ENCODE results near the gene KIZ.

Gene KIZ

DNA sequence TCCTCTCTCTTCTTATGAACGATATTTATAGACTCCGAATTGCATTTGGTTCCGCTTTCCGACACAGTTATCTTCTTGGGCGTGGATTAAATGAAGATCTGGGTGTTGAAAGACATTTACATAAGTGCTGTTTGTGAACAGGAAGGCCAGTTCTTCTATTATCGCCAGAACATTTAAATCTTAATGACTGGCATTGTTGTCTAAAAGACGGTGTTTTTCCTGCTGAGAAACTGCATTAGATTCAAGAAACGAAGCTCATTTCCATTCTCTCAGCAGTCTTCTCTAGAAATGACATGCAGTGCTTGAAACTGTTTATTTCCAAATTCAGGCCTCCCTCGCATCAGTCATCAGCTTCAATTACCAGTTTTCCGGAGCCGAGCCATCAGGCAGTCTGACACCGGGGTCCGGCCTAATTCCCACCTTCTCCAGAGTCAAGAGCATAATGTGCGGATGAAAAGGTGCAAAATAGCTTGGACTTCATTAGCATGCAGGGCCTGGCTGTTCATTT is 35.7 kb upstream of the KIZ start:
- Histone ChIP-seq H3K27ac (no peak overlapping the region), H3K4me3 (no peak overlapping the region)
- DNase-seq (ENCODE audit: low spot score): no peak
- TF ChIP-seq, protein P1, sequence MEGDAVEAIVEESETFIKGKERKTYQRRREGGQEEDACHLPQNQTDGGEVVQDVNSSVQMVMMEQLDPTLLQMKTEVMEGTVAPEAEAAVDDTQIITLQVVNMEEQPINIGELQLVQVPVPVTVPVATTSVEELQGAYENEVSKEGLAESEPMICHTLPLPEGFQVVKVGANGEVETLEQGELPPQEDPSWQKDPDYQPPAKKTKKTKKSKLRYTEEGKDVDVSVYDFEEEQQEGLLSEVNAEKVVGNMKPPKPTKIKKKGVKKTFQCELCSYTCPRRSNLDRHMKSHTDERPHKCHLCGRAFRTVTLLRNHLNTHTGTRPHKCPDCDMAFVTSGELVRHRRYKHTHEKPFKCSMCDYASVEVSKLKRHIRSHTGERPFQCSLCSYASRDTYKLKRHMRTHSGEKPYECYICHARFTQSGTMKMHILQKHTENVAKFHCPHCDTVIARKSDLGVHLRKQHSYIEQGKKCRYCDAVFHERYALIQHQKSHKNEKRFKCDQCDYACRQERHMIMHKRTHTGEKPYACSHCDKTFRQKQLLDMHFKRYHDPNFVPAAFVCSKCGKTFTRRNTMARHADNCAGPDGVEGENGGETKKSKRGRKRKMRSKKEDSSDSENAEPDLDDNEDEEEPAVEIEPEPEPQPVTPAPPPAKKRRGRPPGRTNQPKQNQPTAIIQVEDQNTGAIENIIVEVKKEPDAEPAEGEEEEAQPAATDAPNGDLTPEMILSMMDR (IDR thresholded peaks at IDR 0.05): no peak

DNA sequence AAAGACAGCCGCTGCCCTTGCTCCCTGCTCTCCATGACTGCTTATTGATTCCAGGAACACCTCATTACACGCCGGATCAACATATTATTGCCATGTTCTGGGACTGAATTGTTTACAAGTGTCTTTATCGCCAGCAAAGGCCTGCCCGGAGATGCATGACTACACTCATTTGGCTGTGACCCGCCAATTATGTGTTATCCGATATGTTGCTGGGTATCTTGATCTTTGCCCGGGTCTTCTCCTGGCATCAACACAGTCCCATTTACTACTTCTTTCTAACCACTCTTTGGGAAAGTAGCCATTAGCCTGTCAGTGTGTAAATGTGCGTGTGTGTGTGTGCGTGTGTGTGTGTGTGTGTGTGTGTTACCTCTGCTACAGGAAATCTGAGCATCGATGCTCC is 35.2 kb upstream of the KIZ start:
- H3K4me3 ChIP-seq: no peak overlapping the region
- no peak for DNase-seq (ENCODE audit: low spot score)
- TF ChIP-seq, protein P1 (IDR thresholded peaks at IDR 0.05): no peak
- H3K27ac ChIP-seq: no peak overlapping the region

DNA sequence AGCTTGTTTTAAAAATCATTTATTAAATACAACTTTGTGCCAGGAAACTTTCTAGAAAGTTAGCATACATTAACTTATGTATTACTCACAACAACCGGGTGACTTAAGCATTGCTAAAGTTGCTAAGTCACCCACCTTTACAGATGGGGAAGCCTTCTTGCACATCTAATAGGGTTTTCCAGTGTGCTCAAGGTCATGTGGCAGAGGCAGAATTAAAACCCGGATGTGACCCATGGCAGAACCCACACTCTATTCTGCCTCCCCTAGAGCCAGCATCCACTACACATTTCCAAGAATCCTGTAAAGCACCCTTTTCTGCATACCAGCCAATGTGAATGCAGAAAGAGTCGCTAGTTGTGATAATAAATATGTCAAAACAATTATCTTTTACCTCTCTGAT is 33.1 kb upstream of the KIZ start:
- TF ChIP-seq, protein P1 (IDR thresholded peaks at IDR 0.05): no peak

DNA sequence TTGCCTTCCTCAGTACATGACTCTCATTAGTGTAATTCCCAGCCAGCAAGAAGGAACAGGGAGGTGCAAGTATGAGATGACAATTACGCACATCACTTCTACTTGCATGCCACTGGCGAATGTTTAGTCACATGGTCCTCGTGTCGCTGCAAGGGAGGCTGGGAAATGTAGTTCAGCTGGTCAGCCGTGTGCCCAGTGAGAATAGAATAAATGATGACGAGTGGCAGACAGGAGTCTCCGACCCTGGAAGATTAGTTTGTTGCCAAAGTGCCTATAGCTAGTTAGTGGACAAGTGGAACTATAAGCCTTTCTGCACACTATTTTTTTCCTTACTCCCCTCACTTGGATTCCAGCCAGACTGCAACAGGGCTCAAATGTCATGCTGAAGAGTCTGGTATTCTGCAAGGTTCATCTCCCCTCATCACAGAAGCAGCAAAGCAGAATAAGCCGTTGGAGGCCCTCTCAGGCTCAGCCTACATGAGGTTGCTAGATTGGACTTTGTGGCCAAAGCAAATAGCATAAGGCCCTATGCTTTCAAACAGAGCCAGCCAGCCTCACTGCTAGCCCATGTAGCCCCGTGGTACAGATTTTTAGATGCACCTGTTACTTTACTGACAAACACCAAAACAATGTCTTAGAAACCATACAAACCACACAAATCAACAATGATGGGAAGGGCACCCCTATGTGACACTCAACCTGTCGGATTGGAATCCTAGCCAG is 29.4 kb upstream of the KIZ start:
- no peak overlapping the region for H3K4me3 ChIP-seq
- no peak overlapping the region for H3K27ac ChIP-seq
- no peak for DNase-seq (ENCODE audit: low spot score)
- TF ChIP-seq, protein P1 (IDR thresholded peaks at IDR 0.05): no peak

More for the DNA sequence above, 33.1 kb upstream of the KIZ start:
- DNase-seq (ENCODE audit: low spot score): no peak
- H3K4me3 ChIP-seq: no peak overlapping the region
- no peak overlapping the region for H3K27ac ChIP-seq

DNA sequence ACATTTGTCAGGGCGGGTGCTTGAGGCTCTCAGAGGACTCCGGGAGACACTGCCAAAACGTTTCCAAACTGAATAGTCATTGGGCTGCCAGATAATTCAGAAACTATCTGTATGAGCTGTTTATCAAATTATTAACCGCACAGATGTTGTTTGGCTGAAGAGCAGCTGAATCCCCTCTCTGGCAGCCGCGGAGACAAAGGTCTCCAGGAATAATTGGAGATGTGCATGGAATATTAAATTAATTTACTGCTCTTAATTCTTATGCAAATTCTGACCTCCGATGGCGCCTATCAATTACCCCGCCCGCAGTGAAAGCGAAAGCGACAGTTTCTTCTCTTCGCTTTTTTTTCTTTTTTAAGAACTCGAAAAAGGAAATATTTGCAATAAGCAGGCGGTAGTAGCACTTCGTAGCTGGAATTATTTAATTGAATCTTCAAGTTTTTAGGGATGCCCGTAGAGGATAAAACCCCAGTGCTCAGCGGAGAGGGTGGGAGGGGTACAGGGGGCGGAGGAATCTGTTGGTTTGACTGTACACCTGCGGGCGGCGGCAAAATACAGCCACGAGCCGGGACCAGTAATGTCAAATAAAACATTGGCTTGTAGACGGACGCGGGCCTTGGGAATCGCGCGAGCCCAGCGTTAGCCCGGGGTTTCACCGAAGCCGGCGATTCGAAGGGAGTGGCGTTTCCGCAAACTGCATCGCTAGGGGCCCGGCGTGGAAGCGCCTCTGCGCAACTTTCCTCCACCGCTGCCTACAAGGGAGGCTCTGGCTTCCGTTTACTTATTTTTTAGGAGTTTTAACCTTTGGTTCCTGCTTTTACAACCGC is 25.9 kb upstream of the KIZ start:
- Histone ChIP-seq H3K4me3 (peak overlapping the region; percentile 69), H3K27ac (no peak overlapping the region)
- DNase-seq (ENCODE audit: low spot score): no peak
- TF ChIP-seq, protein P1 (IDR thresholded peaks at IDR 0.05): no peak

DNA sequence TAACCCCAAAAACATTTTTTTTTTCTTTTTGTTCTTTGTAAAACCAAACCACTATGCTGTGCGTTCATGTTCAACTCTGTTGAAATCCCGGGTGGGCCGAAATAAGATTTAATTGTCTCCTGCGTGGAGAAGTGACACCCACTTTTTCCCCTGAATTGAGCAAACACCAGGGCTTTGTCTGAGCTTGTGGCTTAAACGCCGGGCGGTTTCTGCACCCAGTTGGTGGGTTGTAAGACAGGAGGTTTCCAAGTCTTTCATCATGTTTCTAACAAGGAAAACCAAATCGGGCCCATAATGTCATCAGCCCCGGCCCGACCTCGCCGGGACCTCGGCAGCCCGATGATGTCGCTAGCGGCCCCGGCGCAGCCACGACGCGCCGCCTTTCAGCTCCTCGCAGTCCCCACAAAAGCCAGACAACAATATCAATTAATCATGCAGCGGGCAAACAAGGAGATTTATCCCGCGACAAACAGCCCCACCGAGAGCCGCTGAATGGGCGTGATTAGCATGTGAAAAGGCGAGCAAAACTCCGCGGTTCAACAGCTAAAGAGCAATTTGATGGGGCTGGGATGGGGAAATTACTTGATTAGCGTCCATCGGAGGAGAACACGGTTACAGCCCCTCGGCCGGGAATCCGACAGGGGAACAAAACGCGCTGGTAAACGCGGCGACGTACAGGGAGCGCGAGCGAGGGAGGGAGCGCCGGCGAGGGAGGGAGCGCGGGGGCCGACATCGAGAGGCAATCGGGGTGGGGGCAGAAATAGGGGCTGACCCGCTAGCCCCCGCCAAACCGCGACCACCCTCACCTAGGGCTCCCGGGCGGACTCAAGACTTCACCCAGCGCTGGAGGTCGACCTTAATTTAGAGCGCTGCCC is 25.1 kb upstream of the KIZ start:
- TF ChIP-seq, protein P1 (IDR thresholded peaks at IDR 0.05): no peak
- DNase-seq (ENCODE audit: low spot score): no peak
- H3K4me3 ChIP-seq: peak overlapping the region; percentile 69
- no peak overlapping the region for H3K27ac ChIP-seq
